Stimulated activated CD8-positive, alpha-beta memory T cell treated with anti-CD3 and anti-CD28 coated beads, Interleukin-7, amount 100 ng/mL, for 48 hours (primary cell): Measurements from ENCODE around the gene RXFP1.

Source experiments
- DNase-seq, 2 donors: peaks; one replicate each; pipeline ENCODE4 v3.0.0-alpha.2; 2020; ENCODE audit warnings: low read depth in 1 of 2; ENCODE audit errors: extremely low read depth in 1 of 2

The RXFP1 gene

DNA sequence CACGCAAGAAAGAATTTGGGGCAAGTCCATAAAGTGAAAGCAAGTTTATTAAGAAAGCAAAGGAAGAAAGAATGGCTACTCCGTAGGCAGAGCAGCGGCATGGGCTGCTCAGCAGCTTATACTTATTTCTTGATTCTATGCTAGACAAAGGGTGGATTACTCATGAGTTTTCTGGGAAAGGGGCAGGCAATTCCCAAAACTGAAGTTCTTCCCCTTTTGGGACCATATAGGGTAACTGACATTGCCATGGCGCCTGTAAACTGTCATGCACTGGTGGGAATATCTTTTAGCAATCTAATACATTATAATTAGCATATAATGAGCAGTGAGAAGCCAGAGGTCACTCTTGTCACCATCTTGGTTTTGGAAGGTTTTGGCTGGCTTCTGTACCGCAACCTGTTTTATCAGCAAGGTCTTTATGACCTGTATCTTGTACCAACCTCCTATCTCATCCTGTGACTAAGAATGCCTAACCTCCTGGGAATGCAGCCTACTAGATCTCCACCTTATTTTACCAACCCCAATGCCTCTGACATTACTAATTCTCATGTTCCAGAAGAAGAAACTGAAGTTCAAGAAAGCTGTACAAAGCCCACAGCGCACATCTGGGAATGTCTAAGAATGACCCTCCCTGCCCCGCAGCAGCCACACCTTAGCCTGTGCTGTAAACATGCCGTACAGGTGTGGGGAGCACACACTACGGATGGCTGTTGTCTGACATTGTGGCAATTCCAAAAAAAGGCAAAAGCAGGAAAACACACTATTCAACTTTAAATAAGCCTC is 18.6 kb downstream of the RXFP1 start:
- DNase-seq = no peak

DNA sequence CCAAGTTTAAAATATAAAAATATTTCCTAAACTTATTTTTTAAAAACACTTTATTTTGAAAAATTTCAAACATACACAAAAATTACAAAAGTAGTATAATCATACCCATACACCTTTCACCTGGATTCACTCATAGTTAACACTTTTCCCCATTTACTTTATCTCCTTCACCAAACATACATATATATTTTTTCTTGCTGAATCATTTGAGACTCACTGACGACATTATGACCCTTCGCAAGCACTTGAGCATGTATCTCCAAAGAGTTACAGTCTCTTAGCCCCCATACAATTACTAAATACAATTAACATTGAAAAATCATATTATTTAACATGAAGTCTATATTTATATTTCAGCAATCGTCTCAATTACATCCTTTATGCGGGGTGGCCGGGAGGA is 19.8 kb downstream of the RXFP1 start:
- DNase-seq = no peak

DNA sequence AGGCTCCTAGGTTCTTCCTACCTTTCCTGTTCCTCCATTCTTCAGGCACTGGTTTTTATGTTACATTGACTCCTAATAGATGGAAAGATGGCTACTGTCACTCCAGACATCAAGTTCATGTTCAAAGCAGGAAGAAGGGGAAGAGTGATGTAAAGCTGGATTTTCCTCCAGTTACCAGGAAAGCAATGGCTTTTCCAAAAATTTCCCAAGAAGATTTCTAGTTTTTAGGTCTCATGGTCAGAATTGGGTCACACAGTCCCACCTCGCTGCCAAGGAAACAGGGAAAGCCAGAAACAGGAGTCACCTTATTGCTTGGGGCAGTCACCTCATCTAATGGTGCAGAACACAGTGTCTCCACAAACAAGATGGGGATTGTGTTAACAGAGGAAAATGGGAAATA is 21.5 kb downstream of the RXFP1 start:
- DNase-seq = no peak

DNA sequence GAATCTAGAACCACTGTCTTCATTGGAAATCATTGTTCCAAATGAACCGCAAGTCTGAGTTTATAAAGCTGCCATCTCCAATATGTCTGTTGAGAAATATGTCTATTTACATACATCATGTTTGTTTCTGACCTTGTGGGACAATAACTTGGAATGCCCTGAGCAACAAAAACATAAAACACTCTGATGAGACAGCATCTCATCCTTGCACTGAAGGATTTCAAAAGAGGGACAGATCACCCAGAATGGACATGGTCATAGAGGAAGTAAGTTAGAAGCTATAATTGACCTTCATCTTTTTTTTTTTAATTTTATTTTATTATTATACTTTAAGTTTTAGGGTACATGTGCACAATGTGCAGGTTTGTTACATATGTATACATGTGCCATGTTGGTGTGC is 22.5 kb downstream of the RXFP1 start:
- DNase-seq = no peak

DNA sequence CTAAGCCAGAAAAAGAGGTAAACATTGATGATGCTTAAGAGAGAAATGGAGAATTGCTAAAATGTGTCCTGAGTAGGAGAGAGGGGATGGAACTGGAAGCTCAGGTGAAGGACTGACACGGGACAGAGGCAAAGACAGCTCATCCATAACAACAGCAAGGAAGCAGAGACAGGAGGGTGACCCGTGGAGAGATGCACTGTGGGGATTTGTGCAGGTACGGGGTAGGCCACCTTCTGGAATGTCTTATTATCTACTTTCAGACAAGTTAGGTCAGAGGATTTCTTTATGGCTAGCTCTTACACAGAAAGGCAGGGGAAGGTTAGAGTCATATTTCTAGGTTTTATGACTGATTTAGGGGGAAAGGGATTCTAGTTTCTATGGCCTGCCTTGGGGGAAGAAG is 31.7 kb downstream of the RXFP1 start:
- DNase-seq = no peak

DNA sequence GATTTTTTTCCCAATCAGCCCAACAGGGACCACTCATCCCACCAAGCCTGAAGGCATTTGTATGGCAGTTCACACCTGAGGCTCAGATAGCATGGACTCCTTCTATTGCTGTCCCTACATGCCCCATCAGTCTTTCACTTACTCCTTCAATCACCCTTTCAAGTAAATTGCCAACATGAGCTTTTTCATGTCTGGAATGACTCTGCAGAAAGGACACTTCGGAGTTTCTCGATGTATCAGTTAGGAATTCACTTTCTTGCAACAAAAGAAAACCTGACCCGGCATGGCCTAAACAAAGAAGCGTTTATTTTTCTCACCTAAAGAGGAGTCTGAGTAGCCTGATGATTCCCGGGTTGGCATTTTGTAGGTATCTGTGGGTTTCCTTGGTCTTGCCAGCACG is 38.6 kb downstream of the RXFP1 start:
- DNase-seq = no peak

DNA sequence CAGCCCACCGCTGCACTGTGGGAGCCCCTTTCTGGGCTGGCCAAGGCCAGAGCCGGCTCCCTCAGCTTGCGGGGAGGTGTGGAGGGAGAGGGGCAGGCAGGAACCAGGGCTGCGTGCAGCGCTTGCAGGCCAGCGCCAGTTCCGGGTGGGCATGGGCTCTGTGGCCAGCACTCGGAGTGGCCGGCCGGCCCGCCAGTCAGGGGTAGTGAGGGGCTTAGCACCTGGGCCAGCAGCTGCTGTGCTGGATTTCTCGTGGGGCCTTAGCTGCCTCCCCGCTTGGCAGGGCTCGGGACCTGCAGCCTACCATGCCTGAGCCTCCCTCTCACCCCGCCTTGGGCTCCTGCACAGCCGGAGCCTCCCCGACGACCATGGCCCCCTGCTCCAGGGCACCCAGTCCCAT is 45.2 kb downstream of the RXFP1 start:
- DNase-seq = no peak

DNA sequence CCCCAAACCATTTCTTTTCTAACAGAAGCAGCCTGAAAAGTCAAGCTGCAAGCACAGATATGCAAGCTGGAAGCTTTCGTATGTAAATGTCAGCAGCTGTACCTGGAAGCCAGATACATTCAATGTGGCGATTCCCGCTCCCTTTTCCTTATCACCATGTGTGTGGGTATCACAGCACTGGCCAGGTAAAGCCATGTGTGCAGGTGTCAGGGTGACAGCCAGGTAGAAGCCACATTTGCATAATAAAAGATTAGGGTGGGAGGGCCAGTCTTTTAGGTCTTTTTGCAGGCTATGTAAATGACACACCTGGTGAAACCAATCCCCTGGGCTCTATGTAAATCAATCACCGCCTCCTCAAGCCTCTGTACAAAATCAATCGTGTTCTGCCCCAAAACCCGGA is 50.1 kb downstream of the RXFP1 start:
- no peak for DNase-seq

DNA sequence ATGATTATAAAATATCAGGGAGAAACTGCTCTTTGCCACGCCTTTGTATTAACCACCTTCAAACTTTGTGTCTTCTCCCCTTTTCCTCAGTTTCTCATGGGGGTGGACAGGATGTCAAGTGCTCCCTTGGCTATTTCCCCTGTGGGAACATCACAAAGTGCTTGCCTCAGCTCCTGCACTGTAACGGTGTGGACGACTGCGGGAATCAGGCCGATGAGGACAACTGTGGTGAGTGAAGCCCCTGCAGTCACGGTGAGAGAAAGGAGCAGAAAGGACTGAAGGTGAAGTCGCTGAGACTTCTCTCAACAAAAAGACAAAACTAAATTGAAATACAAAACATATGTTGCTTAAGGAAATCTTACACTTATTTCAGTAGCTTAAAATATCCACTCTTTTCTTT is 50.9 kb downstream of the RXFP1 start:
- DNase-seq = no peak

DNA sequence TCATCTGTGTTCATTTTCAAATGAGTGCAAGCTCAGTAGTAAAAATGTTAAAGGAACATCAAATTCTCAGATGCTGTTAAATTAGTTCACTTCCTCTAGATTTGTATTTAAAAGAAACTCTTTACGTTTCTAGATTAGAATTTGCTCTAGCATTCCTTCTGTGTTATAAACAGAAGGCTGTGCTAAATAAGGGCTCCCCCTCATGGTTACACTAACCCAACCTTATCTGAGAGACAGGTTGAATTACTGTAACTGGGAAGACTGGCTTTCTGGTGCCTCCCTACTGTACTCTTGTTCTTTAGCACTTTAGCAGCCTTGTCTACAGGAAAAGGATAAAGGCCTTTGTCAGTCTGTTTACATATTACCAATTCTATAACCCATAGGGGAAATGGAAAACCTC is 56.8 kb downstream of the RXFP1 start:
- DNase-seq = no peak

DNA sequence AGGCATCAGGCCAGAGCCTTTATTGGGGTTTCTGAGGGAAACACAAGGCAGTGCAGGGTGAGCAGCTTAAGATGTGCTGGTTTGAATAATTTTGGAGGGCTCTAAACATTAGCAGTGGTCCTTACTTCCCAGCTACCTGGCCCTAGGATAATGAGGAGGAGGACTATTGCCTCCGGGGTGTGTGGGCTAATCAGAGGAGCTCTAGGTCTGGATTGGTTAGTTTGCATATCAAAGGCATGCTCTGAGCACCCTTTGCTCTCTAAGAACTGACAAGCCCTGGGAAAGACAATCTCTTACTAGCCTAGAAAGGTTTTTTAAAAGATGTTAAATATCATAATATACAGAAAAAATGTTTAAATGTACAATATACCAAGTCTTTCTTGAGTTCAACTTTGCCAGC is 58.4 kb downstream of the RXFP1 start:
- DNase-seq = no peak

DNA sequence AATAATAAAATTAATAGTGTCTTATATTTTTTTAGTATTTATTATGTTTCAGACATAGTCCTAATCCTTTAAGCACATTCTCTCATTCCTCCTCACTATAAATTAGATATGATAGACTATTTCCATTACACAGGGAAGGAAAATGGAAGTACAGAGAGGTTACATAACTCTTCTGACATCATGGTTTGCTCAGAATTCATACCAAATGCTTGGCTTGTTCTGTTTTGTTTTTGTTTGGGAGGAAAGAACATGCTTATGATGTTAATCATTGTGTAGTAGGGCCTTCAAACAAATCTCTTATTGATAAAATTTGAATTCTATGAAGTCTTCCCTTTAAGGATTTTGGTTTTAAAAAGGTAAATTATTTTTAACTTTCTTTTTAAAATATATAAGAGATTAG is 59.5 kb downstream of the RXFP1 start:
- no peak for DNase-seq

DNA sequence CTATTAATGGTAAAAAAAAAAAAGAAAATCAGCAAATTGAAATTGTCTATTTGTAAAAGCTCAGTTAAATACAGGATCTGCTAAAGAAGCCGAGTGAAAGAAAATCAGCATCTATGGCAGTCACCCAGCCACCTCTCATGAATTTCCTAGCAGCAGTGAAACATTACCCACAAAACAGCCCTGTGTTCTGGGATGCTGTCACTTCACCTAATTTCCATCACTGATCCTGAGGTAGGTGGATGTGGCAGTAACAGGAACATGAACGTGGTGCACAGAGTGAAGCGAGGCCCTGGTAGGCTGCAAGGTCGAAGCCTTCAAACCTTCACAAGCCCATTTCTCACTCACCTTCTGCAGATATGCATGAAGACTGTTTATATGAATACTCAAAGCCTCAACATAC is 65.2 kb downstream of the RXFP1 start:
- no peak for DNase-seq

DNA sequence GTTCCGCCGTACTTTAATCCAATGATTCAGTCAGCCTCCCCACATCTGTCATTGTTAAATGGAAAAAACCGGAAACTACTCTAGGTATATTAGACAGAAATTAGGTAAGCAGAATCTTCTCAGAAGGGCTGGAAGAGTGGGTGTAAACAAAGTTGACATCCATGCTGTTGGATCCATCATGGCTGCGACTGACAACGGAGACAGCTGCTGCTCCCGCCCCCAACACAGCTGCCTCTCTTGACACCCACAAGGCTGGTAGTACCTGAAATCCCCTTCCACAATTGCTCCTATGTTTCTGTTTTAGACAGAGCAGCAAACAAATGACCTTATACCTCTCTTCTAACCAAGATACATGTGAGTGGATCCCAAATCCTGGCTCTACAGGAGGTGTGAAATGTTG is 66.6 kb downstream of the RXFP1 start:
- no peak for DNase-seq

DNA sequence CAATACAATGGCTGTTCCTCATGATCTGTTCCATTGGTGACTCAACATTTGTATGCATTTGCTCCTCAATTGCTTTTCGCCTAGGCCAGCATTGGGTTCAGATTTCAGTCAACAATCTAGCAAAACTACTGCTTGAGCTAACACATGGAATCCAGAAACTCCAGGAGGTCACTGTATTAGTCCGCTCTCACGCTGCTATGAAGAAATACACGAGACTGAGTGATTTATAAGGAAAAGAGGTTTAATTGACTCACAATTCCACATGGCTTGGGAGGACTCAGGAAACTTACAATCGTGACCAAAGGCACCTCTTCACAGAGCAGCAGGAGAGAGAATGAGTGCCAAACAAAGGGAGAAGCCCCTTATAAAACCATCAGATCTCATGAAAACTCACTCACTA is 67.1 kb downstream of the RXFP1 start:
- no peak for DNase-seq

DNA sequence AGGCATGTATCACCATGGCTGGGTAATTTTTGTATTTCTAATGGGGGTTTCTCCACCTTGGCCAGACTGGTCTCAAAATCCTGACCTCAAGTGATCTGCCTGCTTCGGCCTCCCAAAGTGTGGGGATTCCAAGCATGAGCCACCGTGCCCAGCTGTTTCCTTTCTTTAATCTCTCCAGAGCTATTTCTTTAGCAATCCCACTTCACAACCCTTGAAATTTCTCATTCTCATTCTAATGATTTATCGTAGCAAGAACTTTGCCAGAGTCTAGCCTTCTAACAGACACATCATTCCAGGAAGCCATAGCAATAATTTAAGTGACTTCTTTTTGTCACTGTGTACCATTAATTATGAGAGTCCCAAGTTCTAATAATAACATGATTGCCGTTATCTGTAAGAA is 68.6 kb downstream of the RXFP1 start:
- no peak for DNase-seq

DNA sequence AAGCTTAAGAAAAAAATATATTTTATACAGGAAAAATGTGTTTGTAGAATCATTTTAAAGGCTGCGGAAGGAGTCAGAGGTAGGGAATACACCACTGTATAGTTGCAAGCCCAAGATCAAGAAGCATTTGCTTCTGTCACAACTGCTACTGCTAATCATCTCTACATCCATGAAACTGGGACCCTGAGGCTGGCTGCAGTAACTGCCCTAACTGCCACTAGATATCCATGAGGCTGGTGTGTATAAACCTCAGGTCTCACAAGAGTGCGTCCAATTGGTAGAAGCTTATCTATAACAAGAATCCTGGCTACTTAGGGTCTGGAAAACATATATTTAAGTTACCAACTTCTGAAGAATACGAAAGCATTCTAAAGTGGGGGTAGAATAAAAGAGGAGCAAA is 69.1 kb downstream of the RXFP1 start:
- DNase-seq = no peak

DNA sequence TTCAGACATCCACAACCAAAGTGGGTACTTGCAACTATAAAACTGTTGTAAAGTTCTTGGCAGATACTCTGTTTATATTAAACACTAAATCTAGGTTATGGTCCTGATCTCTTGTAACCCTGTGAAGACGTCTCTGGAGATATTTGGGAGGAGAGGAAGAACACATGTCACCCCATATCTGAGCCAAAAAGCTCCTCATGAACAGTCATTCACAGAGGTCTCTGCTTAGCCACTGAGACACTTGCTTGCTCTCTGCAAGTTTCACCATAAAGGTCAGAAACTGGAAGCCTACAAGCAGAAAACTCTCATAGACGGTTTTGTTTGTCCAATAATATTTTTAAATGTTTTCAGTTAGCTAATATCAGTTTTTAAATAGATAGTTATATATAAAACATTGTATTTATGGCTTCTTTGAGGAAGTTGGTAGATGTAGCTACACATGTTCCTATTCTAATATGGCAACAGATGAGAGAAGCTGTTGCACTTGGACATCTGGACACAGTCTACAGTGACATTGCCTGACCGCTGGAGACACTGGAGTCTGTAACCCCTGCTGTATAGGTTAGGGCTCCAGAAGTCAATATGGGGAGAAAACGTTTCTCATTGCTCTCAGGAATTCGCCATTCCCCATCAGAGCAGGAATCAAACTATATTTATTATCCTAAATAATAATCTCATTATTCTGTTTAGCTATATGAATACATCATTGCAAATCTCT is 76.4 kb downstream of the RXFP1 start:
- no peak for DNase-seq

DNA sequence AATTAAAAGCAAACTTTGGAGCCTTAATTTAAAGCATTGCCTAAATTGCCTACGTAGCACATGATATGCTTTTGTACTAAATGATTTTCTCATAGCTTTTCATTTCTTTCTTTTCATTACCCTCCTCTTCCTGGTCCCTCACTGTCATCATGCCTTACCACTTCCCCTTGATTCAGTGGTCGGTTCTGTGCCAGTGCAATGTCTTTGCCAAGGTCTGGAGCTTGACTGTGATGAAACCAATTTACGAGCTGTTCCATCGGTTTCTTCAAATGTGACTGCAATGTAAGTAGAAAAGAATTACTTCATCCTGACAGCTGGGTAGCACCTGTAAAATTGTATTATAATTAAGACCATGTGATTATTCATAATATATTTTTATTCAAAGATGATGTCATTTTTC is 77.5 kb downstream of the RXFP1 start:
- no peak for DNase-seq

DNA sequence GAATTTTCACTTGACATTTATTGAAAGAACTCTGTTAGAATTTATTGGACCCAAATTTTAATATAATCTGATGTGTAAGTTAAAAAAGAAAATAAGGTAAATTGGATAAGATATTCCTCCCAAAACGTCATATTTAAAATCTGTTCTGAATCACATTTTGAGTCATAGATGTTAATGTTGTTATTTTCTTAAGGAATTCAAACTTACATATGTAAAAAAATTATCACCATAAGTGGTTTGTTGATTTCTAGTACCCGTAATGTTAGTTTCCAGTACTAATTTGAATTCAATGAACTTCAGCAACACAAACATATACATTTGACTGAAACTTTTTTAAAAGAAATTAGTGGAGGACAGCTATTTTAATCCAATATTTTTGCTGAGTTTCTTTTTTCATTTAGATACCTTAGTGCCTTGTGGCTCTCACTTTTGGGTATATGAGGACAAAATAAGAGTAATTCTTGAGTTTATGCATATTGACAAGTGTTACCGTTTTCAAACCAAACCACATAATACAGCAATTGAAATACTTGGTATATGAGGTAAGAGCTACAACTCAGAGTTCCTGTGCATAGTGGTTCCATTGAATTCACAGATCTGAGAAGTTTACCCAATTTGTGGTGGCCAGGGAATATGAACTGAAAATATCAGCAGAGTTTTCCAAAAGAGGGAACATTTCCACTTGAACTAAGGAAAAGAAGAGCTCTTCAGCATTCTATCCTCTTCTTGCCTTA is 78.2 kb downstream of the RXFP1 start:
- no peak for DNase-seq

DNA sequence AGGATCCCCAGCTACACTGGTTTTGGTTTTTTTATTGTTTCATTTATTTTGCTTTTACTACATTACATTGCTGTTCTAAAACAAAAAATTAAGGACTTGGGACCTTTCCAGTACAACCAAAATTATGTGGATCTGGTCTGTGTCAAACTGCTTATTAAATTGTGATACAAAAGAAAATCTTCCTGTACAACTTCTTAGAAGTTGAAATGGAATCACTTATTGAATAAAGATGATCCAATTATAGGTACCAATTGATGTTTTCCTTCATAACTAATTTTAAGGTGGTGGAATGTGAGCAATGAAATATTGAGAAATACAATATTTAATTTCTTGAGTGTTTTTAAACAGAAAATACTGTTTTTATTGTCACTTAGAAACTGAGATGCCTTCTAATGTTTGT is 82.7 kb downstream of the RXFP1 start:
- no peak for DNase-seq

DNA sequence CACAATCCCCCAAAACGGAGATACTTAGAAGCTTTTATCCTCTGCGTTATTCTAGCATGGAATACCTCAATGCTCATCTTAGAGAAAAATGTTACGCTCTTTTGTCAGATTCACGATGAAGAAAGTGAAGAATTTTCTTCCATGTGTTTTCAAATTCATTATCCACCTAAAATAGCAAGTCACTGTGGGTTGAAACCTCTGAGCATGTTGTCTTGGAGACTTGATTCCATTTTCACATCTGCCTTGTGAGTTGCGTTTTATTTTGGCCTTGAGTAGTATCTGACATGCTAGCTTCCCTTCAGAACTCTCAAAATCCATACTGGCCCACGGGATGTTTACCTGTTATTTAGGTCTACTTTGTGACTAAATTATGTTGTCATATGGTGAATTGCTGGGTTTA is 83.7 kb downstream of the RXFP1 start:
- DNase-seq = no peak
